HepG2 (cell line): ENCODE measurements around the gene PDIA2. TPM values are rescaled to one million over a fixed set of nuclear protein-coding genes. Genes with fewer than 3 reads are reported as not detected.
A peak's percentile ranks its signal among the peaks of the same experiment; 100 is the strongest.

ENCODE experiments used
- ATAC-seq: fragments of 200-7000 bp; cut with Tn5 transposase; 3 replicates; pipeline ENCODE4 v1.9.1; 2020; ENCODE audit warnings: mild to moderate bottlenecking, moderate library complexity
- BruUV-seq: library from RNA; stranded (reverse); fragments of 400-500 nt; replicated peaks from 2 replicates; lab custom pipeline; 2021; lab: Mats Ljungman, UMichigan
- CTCF ChIA-PET: fragments of 300-600 bp; formaldehyde crosslinking; extraction: SDS; loops from one replicate; lab custom pipeline; 2021; ENCODE audit warnings: low total read pairs, inconsistent platforms, low intra/inter-chr PET ratio; lab: Yijun Ruan, JAX
- POLR2A ChIA-PET: fragments of 350-600 bp; sonication (Branson Sonifier 250); formaldehyde crosslinking; loops from one replicate; lab custom pipeline; 2020; ENCODE audit warnings: antibody characterized with exemption, inconsistent platforms; lab: Yijun Ruan, JAX
- DNase-seq: peaks from one replicate; pipeline ENCODE4 v3.0.0-alpha.2; 2015; ENCODE audit warnings: low spot score
- FAIRE-seq: peaks from 3 replicates; lab custom pipeline; 2011; peaks lifted over from hg19 to GRCh38; lab: Jason Lieb, UNC
- H2AFZ ChIP-seq: one replicate; pipeline ENCODE4 v1.6.1; 2011; ENCODE audit warnings: low read length, inconsistent platforms
- H3K27ac ChIP-seq: fragments of 300-600 bp; 3 replicates; pipeline ENCODE4 v1.8.0; 2011; ENCODE audit warnings: mixed run types, mild to moderate bottlenecking, mixed read lengths, low read length, inconsistent platforms; ENCODE audit not compliant: insufficient read depth; ENCODE audit errors: extremely low read length
- H3K27me3 ChIP-seq, 2 experiments: fragments of 200-600 bp in 1 of 2; 2 replicates in 1 of 2; 3 replicates in 1 of 2; pipeline versions ENCODE4 v1.6.0 to v1.8.0; 2011; ENCODE audit warnings: low read length in 2 of 2, mild to moderate bottlenecking in 2 of 2, moderate library complexity in 2 of 2, inconsistent platforms in 1 of 2; ENCODE audit not compliant: insufficient read depth in 2 of 2, control insufficient read depth in 1 of 2
- H3K36me3 ChIP-seq, 2 experiments: fragments of 200-600 bp in 1 of 2; replicated peaks in 1 of 2; 2 replicates in 1 of 2; 3 replicates in 1 of 2; pipeline versions ENCODE4 v1.5.1 to v1.8.0; 2011; ENCODE audit warnings: low read length in 2 of 2, inconsistent platforms in 1 of 2; ENCODE audit not compliant: insufficient read depth in 2 of 2, control insufficient read depth in 1 of 2
- H3K4me1 ChIP-seq: 2 replicates; pipeline ENCODE4 v1.5.1; 2012; ENCODE audit warnings: low read length, inconsistent platforms; ENCODE audit not compliant: insufficient read depth
- H3K4me2 ChIP-seq: 2 replicates; pipeline ENCODE4 v1.6.0; 2011; ENCODE audit warnings: low read depth, low read length, inconsistent platforms
- H3K4me3 ChIP-seq, 3 experiments: fragments of 200-600 bp in 1 of 3; sonication (generic), shearing (Covaris generic) in 1 of 3; replicated peaks in 1 of 3; 2 replicates each; pipeline ENCODE4 v1.5.1; 2011 to 2016; ENCODE audit warnings: low read length in 3 of 3, inconsistent platforms in 2 of 3, low read depth in 2 of 3, mild to moderate bottlenecking in 2 of 3, control low read depth in 1 of 3, mixed read lengths in 1 of 3; ENCODE audit not compliant: insufficient read depth in 1 of 3
- H3K79me2 ChIP-seq: one replicate; pipeline ENCODE4 v1.6.1; 2011; ENCODE audit warnings: low read length, inconsistent platforms; ENCODE audit not compliant: insufficient read depth
- H3K9ac ChIP-seq: 2 replicates; pipeline ENCODE4 v1.6.0; 2011; ENCODE audit warnings: mild to moderate bottlenecking, low read depth, low read length, inconsistent platforms; ENCODE audit not compliant: insufficient read depth
- H3K9me3 ChIP-seq: 2 replicates; pipeline ENCODE4 v1.5.1; 2012; ENCODE audit warnings: mild to moderate bottlenecking, low read length
- H4K20me1 ChIP-seq: 2 replicates; pipeline ENCODE4 v1.6.0; 2011; ENCODE audit warnings: inconsistent platforms, mild to moderate bottlenecking, low read length, moderate library complexity; ENCODE audit not compliant: insufficient read depth
- CEBPG ChIP-seq: IDR thresholded peaks from 2 replicates; pipeline ENCODE4 v1.6.1; 2016
- CHCHD3 ChIP-seq: sonication (generic); formaldehyde crosslinking; IDR thresholded peaks from 2 replicates; pipeline ENCODE4 v1.8.0; 2022; ENCODE audit warnings: mild to moderate bottlenecking, missing genetic modification reagents, moderate library complexity
- FOSL2 ChIP-seq: sonication (generic); formaldehyde crosslinking; IDR thresholded peaks from 2 replicates; pipeline ENCODE4 v1.4.0; 2020; ENCODE audit warnings: missing genetic modification reagents
- JDP2 ChIP-seq: sonication (generic); formaldehyde crosslinking; IDR thresholded peaks from 2 replicates; pipeline ENCODE4 v1.8.1; 2022; ENCODE audit warnings: missing genetic modification reagents, borderline replicate concordance
- KDM3A ChIP-seq: IDR thresholded peaks from 2 replicates; pipeline ENCODE4 v1.6.1; 2018; ENCODE audit warnings: low read depth, missing compliant biosample characterization
- MTA1 ChIP-seq: sonication (generic); formaldehyde crosslinking; IDR thresholded peaks from 2 replicates; pipeline ENCODE4 v1.4.0; 2020; ENCODE audit warnings: missing genetic modification reagents, mild to moderate bottlenecking, borderline replicate concordance
- RFXANK ChIP-seq: IDR thresholded peaks from 2 replicates; pipeline ENCODE4 v1.6.1; 2016
- STAT6 ChIP-seq: sonication (generic); formaldehyde crosslinking; IDR thresholded peaks from 2 replicates; pipeline ENCODE4 v1.4.0; 2020; ENCODE audit warnings: missing genetic modification reagents, mild to moderate bottlenecking, borderline replicate concordance
- ZMAT3 ChIP-seq: sonication (generic); formaldehyde crosslinking; conservative IDR thresholded peaks from 2 replicates; pipeline ENCODE4 v1.7.0; 2021; ENCODE audit warnings: missing genetic modification reagents
- ZNF772 ChIP-seq: sonication (generic); formaldehyde crosslinking; IDR thresholded peaks from 2 replicates; pipeline ENCODE4 v1.5.0; 2020; ENCODE audit warnings: mild to moderate bottlenecking, missing genetic modification reagents
- ZNF788 ChIP-seq: sonication (generic); formaldehyde crosslinking; IDR thresholded peaks from 2 replicates; pipeline ENCODE4 v1.5.0; 2020; ENCODE audit warnings: mild to moderate bottlenecking, missing genetic modification reagents, borderline replicate concordance
- ZNF891 ChIP-seq: sonication (generic); formaldehyde crosslinking; IDR thresholded peaks from 2 replicates; pipeline ENCODE4 v1.5.0; 2020; ENCODE audit warnings: mild to moderate bottlenecking, missing genetic modification reagents
- ZSCAN12 ChIP-seq: sonication (generic); formaldehyde crosslinking; IDR thresholded peaks from 2 replicates; pipeline ENCODE4 v1.9.0; 2021; ENCODE audit warnings: mild to moderate bottlenecking, missing genetic modification reagents
- ZSCAN30 ChIP-seq: sonication (generic); formaldehyde crosslinking; IDR thresholded peaks from 2 replicates; pipeline ENCODE4 v1.5.0; 2020; ENCODE audit warnings: mild to moderate bottlenecking, missing genetic modification reagents
- WGBS: methylation state at CpG from one replicate; pipeline ENCODE4 v1.1.6; 2017; ENCODE audit warnings: low lambda C conversion rate; 5-methylcytosine and 5-hydroxymethylcytosine counted together
- in situ Hi-C: cut with HindIII; loops from 2 replicates; pipeline ENCODE4 v1.10.0; 2017; ENCODE audit warnings: low pct_unique_long_range_greater_than_20kb; ENCODE audit not compliant: extremely low pct_ligation_motif_present
- intact Hi-C: fragments of 100-400 bp; cut with micrococcal nuclease; formaldehyde crosslinking; loops from one replicate; pipeline ENCODE4 v1.10.0; 2022; ENCODE audit not compliant: unreplicated experiment
- polyA plus RNA-seq, 8 experiments: library from polyadenylated mRNA; depleted of rRNA in 3 of 8; stranded (reverse) in 7 of 8; unstranded in 1 of 8; fragments of >200 nt; fragmentation: Illumina TruSeq in 4 of 8; extraction: Trizol in 4 of 8; gene quantifications; 2 replicates each; pipeline versions ENCODE4 v1.2.1 to v1.2.3, GENCODE V29; 2011 to 2016; ENCODE audit warnings: low read depth in 4 of 8, missing spikeins in 1 of 8, mixed read lengths in 1 of 8; ENCODE audit not compliant: insufficient read depth in 1 of 8
- total RNA-seq, 5 experiments: library from RNA; depleted of rRNA; stranded (reverse); fragments of >200 nt; fragmentation: Illumina TruSeq; extraction: Trizol; gene quantifications; 2 replicates each; pipeline ENCODE4 v1.2.3, GENCODE V29; 2016; ENCODE audit warnings: low read depth in 1 of 5
- TF ChIP-seq, protein P1 (sequence below): sonication (generic); formaldehyde crosslinking; IDR thresholded peaks from 2 replicates; pipeline ENCODE4 v1.5.1; 2020; ENCODE audit warnings: mild to moderate bottlenecking, missing genetic modification reagents, moderate library complexity

PDIA2 gene
- total and polyA plus RNA-seq, 2 of the 13 experiments (the other 11 are each of a cell fraction or from before 2014, with no cell fraction given) = 0.35 to 1.9 TPM

- DNase-seq = peak; percentile 87
- Histone ChIP-seq H3K9me3 (no peaks in the 10 kb centered on the region), H3K79me2 (no peaks in the 10 kb centered on the region), H3K9ac (peak within 1 kb of the TSS; percentile 89), H2AFZ (peak within 1 kb of the TSS; percentile 74), H4K20me1 (no peaks in the 10 kb centered on the region), H3K36me3 (no peaks in the 10 kb centered on the region), H3K4me2 (peak within 1 kb of the TSS; percentile 92), H3K4me3 (peak within 1 kb of the TSS; percentile 73 to 84 (median 81)), H3K27ac (peak within 1 kb of the TSS; percentile 85), H3K4me1 (peaks cover 15% of the 10 kb centered on the region), H3K27me3 (no peaks in the 10 kb centered on the region; a peak in 1 of 5 replicates)
- POLR2A ChIA-PET = interaction anchor here (0.7 to 1.9 kb wide), 14 partner anchors 10 to 267 kb away, joined by 3 to 11 read pairs (median 4); partner anchors contain the start of genes ARHGDIG, AXIN1, MRPL28 and POLR3K
- WGBS = 1% methylated on average over 22 of the region's 85 CpGs
- intact Hi-C loops = loop anchor here (5.0 kb wide), 1 partner anchor 53 kb away; no protein-coding TSS in a partner anchor
- peak; percentile 66 for FAIRE-seq
- in situ Hi-C loops = no loop called here
- no TSS peak for BruUV-seq
- CTCF ChIA-PET = no interaction called here
- peak; percentile 86 for ATAC-seq
- TF ChIP-seq, protein P1, sequence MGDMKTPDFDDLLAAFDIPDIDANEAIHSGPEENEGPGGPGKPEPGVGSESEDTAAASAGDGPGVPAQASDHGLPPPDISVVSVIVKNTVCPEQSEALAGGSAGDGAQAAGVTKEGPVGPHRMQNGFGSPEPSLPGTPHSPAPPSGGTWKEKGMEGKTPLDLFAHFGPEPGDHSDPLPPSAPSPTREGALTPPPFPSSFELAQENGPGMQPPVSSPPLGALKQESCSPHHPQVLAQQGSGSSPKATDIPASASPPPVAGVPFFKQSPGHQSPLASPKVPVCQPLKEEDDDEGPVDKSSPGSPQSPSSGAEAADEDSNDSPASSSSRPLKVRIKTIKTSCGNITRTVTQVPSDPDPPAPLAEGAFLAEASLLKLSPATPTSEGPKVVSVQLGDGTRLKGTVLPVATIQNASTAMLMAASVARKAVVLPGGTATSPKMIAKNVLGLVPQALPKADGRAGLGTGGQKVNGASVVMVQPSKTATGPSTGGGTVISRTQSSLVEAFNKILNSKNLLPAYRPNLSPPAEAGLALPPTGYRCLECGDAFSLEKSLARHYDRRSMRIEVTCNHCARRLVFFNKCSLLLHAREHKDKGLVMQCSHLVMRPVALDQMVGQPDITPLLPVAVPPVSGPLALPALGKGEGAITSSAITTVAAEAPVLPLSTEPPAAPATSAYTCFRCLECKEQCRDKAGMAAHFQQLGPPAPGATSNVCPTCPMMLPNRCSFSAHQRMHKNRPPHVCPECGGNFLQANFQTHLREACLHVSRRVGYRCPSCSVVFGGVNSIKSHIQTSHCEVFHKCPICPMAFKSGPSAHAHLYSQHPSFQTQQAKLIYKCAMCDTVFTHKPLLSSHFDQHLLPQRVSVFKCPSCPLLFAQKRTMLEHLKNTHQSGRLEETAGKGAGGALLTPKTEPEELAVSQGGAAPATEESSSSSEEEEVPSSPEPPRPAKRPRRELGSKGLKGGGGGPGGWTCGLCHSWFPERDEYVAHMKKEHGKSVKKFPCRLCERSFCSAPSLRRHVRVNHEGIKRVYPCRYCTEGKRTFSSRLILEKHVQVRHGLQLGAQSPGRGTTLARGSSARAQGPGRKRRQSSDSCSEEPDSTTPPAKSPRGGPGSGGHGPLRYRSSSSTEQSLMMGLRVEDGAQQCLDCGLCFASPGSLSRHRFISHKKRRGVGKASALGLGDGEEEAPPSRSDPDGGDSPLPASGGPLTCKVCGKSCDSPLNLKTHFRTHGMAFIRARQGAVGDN (CRISPR knock-in tag) = peak; percentile 91
- TF ChIP-seq CHCHD3 (no peak), KDM3A (CRISPR knock-in tag) (peak; percentile 43; the same call in 1 of the 2 replicates), MTA1 (CRISPR knock-in tag) (peak; percentile 59; the same call in 1 of the 2 replicates), RFXANK (CRISPR knock-in tag) (no peak), CEBPG (peak; percentile 68), ZMAT3 (CRISPR knock-in tag) (no peak), STAT6 (no peak), ZNF772 (no peak), ZNF891 (CRISPR knock-in tag) (no peak), ZSCAN12 (CRISPR knock-in tag) (no peak), ZNF788 (peak; percentile 56; the same call in 1 of the 2 replicates), JDP2 (CRISPR knock-in tag) (no peak), ZSCAN30 (no peak), FOSL2 (CRISPR knock-in tag) (0 out of 2 replicates have a peak, but pooled peaks have one; percentile 4)
These were observed 48.3 kb upstream of the PDIA2 start, which contains the start of gene FAM234A for GRCh38 chr16:234468-235305. FAM234A (plus strand) TSS chr16:234821; CDS start chr16:254414, 19,593 bp downstream.
